ENCODE data around the gene ERICH4. TPM values are rescaled to one million over a fixed set of nuclear protein-coding genes. Genes with fewer than 3 reads are reported as not detected.

Gene ERICH4
- total RNA-seq, 1 experiment from 2014 or later: not detected

- Histone ChIP-seq H3K36me3 (ENCODE audit: control insufficient read depth in 1 of 2, insufficient read depth in 2 of 2, low read length in 2 of 2) (peaks cover 3% of the 10 kb centered on the region in 2 experiments; a peak in 2 of 4 replicates), H3K4me3 (replicated peaks in 1 of 2; ENCODE audit: low read depth in 1 of 2, low read length in 2 of 2) (no peak overlapping the region), H3K9me3 (ENCODE audit: control insufficient read depth in 1 of 2, insufficient read depth in 1 of 2, low read depth in 1 of 2, low read length in 2 of 2) (no peaks in the 10 kb centered on the region), H3K27ac (ENCODE audit: low read depth, low read length) (no peak overlapping the region), H3K4me1 (ENCODE audit: control insufficient read depth in 1 of 2, insufficient read depth in 2 of 2, low read length in 2 of 2) (peaks cover 0 to 2% of the 10 kb centered on the region in 2 experiments; a peak in 2 of 4 replicates), H3K9ac (ENCODE audit: low read length) (no peak overlapping the region), H3K27me3 (ENCODE audit: insufficient read depth, low read length) (no peaks in the 10 kb centered on the region), H3K9me2 (ENCODE audit: insufficient read depth) (no peaks in the 10 kb centered on the region), H2AFZ (ENCODE audit: low read depth, low read length, poor library complexity, severe bottlenecking) (no peak overlapping the region), H3K4me2 (ENCODE audit: low read length) (no peak overlapping the region), H4K20me1 (ENCODE audit: insufficient read depth) (no peaks in the 10 kb centered on the region), H3K79me2 (ENCODE audit: insufficient read depth, low read length) (no peaks in the 10 kb centered on the region)
- TF ChIP-seq REST (IDR thresholded peaks at IDR 0.05; ENCODE audit: low read depth): no peak
- TF ChIP-seq ATF3 (IDR thresholded peaks at IDR 0.05): no peak
- no peak for TF ChIP-seq JUND (IDR thresholded peaks at IDR 0.05)
- no peak for TF ChIP-seq SIN3A (IDR thresholded peaks at IDR 0.05; ENCODE audit: low read depth)
- TF ChIP-seq ZFX (IDR thresholded peaks at IDR 0.05): no peak
- no peak for TF ChIP-seq ZBTB33 (IDR thresholded peaks at IDR 0.05; ENCODE audit: extremely low read depth, insufficient replicate concordance, low read length)
- TF ChIP-seq FOSL1 (IDR thresholded peaks at IDR 0.05; ENCODE audit: low read depth): no peak
- no peak for TF ChIP-seq EGR1 (IDR thresholded peaks at IDR 0.05; ENCODE audit: low read depth)
- no peak for TF ChIP-seq CTCF (IDR thresholded peaks at IDR 0.05 in 2 of 3, conservative IDR thresholded peaks at IDR 0.05 in 1 of 3; ENCODE audit: borderline replicate concordance in 1 of 3, insufficient read depth in 1 of 3, low read depth in 2 of 3, low read length in 2 of 3)
- no peak for TF ChIP-seq TCF7L2 (IDR thresholded peaks at IDR 0.05; ENCODE audit: borderline replicate concordance, extremely low read depth, insufficient read depth, insufficient read length)
- no peak for TF ChIP-seq RAD21 (IDR thresholded peaks at IDR 0.05; ENCODE audit: low read depth)
- TF ChIP-seq SP1 (IDR thresholded peaks at IDR 0.05; ENCODE audit: low read depth): no peak
- no peak for TF ChIP-seq ZNF274 (IDR thresholded peaks at IDR 0.05; ENCODE audit: low read depth, low read length)
- BruUV-seq (replicated peaks): no TSS peak
- intact Hi-C loops (cut with micrococcal nuclease): no loop called here
- ChIA-PET POLR2A (no interaction called here), RAD21 (ENCODE audit: low non-redundant PET in 1 of 2, low total read pairs in 2 of 2, uncharacterized antibody in 2 of 2, unreplicated experiment in 2 of 2) (no interaction called here), CTCF (no interaction called here)
- ATAC-seq: no peak
- no peak for DNase-seq (ENCODE audit: low read depth, low spot score)
These were observed 21.0 kb upstream of the ERICH4 start for GRCh38 chr19:41421973-41422372.

Measured in HCT116 (cell line).